WTC11 (cell line): ENCODE data around the gene POU2F1.

Experiments used
- ELF4 ChIP-seq: sonication (generic); formaldehyde crosslinking; IDR thresholded peaks from 2 replicates; pipeline ENCODE4 v1.8.1; 2022; ENCODE audit warnings: low read depth, mild to moderate bottlenecking, moderate library complexity, missing genetic modification reagents
- FOXK1 ChIP-seq: sonication (generic); formaldehyde crosslinking; IDR thresholded peaks from 2 replicates; pipeline ENCODE4 v1.8.0; 2022; ENCODE audit warnings: mild to moderate bottlenecking, moderate library complexity, missing genetic modification reagents
- NFATC4 ChIP-seq: fragments of 250-450 bp; sonication (Bioruptor Pico); IDR thresholded peaks from 2 replicates; pipeline ENCODE4 v1.9.0; 2021; ENCODE audit warnings: mild to moderate bottlenecking
- NFYB ChIP-seq: sonication (generic); formaldehyde crosslinking; conservative IDR thresholded peaks from 2 replicates; pipeline ENCODE4 v1.8.0; 2022; ENCODE audit warnings: low read depth, missing genetic modification reagents
- NR3C1 ChIP-seq: sonication (generic); formaldehyde crosslinking; conservative IDR thresholded peaks from 2 replicates; pipeline ENCODE4 v1.8.1; 2023; ENCODE audit warnings: low read depth, mild to moderate bottlenecking, missing genetic modification reagents
- TF ChIP-seq, protein P1 (sequence below): sonication (generic); formaldehyde crosslinking; IDR thresholded peaks from 2 replicates; pipeline ENCODE4 v1.8.1; 2023; ENCODE audit warnings: mild to moderate bottlenecking, moderate library complexity, missing genetic modification reagents
- TF ChIP-seq, protein P2 (sequence below): sonication (generic); formaldehyde crosslinking; IDR thresholded peaks from 2 replicates; pipeline ENCODE4 v1.8.0; 2023; ENCODE audit warnings: missing genetic modification reagents
- TF ChIP-seq, protein P3 (sequence below): fragments of 200-600 bp; IDR thresholded peaks from 2 replicates; pipeline ENCODE4 v1.8.0; 2022; ENCODE audit warnings: antibody characterized with exemption
- TF ChIP-seq, protein P4 (sequence below): sonication (generic); formaldehyde crosslinking; IDR thresholded peaks from 2 replicates; pipeline ENCODE4 v1.8.0; 2022; ENCODE audit warnings: mild to moderate bottlenecking, missing genetic modification reagents

DNA sequence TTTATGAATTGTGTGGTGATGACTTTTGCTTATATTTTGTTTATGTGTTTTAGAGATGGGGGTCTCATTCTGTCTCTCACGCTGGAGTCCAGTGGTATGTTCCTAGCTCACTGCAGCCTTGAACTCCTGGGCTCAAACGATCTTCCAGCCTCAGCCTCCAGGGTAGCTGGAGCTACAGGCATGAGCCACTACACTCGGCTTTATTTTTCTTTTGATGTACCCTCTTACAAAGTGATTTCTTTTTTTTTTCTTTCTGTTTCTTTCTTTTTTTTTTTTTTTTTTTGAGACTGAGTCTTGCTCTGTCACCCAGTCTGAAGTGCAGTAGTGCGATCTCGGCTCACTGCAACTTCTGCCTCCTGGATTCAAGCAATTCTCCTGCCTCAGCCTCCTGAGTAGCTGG, 250.9 kb downstream of the POU2F1 start:
- no peak for TF ChIP-seq NFYB (CRISPR knock-in tag)
- TF ChIP-seq, protein P1, sequence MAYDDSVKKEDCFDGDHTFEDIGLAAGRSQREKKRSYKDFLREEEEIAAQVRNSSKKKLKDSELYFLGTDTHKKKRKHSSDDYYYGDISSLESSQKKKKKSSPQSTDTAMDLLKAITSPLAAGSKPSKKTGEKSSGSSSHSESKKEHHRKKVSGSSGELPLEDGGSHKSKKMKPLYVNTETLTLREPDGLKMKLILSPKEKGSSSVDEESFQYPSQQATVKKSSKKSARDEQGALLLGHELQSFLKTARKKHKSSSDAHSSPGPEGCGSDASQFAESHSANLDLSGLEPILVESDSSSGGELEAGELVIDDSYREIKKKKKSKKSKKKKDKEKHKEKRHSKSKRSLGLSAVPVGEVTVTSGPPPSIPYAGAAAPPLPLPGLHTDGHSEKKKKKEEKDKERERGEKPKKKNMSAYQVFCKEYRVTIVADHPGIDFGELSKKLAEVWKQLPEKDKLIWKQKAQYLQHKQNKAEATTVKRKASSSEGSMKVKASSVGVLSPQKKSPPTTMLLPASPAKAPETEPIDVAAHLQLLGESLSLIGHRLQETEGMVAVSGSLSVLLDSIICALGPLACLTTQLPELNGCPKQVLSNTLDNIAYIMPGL = no peak
- TF ChIP-seq FOXK1 (CRISPR knock-in tag) = no peak
- TF ChIP-seq NR3C1 (CRISPR knock-in tag) = no peak
- TF ChIP-seq, protein P2, sequence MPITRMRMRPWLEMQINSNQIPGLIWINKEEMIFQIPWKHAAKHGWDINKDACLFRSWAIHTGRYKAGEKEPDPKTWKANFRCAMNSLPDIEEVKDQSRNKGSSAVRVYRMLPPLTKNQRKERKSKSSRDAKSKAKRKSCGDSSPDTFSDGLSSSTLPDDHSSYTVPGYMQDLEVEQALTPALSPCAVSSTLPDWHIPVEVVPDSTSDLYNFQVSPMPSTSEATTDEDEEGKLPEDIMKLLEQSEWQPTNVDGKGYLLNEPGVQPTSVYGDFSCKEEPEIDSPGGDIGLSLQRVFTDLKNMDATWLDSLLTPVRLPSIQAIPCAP (CRISPR knock-in tag) = no peak
- TF ChIP-seq, protein P3, sequence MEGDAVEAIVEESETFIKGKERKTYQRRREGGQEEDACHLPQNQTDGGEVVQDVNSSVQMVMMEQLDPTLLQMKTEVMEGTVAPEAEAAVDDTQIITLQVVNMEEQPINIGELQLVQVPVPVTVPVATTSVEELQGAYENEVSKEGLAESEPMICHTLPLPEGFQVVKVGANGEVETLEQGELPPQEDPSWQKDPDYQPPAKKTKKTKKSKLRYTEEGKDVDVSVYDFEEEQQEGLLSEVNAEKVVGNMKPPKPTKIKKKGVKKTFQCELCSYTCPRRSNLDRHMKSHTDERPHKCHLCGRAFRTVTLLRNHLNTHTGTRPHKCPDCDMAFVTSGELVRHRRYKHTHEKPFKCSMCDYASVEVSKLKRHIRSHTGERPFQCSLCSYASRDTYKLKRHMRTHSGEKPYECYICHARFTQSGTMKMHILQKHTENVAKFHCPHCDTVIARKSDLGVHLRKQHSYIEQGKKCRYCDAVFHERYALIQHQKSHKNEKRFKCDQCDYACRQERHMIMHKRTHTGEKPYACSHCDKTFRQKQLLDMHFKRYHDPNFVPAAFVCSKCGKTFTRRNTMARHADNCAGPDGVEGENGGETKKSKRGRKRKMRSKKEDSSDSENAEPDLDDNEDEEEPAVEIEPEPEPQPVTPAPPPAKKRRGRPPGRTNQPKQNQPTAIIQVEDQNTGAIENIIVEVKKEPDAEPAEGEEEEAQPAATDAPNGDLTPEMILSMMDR = no peak
- TF ChIP-seq NFATC4 = no peak
- TF ChIP-seq, protein P4, sequence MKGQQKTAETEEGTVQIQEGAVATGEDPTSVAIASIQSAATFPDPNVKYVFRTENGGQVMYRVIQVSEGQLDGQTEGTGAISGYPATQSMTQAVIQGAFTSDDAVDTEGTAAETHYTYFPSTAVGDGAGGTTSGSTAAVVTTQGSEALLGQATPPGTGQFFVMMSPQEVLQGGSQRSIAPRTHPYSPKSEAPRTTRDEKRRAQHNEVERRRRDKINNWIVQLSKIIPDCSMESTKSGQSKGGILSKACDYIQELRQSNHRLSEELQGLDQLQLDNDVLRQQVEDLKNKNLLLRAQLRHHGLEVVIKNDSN = no peak
- TF ChIP-seq ELF4 (CRISPR knock-in tag) = no peak
